ENCODE measurements around the gene UGGT2. TPM values are rescaled to one million over a fixed set of nuclear protein-coding genes. Genes with fewer than 3 reads are reported as not detected.

The UGGT2 gene
- total RNA-seq, 1 donor from 2014 or later, result 33.4 TPM

GRCh38 chr13:95970878-95971277 lies 82.3 kb downstream of the UGGT2 start:
- H3K27ac ChIP-seq, result no peak overlapping the region
- intact Hi-C loops (cut with DNase I), result no loop called here
- no peaks in the 10 kb centered on the region for H3K4me1 ChIP-seq
- DNase-seq (ENCODE audit: extremely low spot score in 2 of 2), result no peak
- H3K4me3 ChIP-seq, result no peak overlapping the region
- H3K9me3 ChIP-seq, result no peaks in the 10 kb centered on the region
- peaks cover 0 to 12% of the 10 kb centered on the region in 2 donors for H3K36me3 ChIP-seq
- H3K27me3 ChIP-seq, result no peaks in the 10 kb centered on the region
- no peak for TF ChIP-seq POLR2AphosphoS5 (IDR thresholded peaks at IDR 0.05; ENCODE audit: insufficient read depth in 1 of 2, low read depth in 1 of 2)
- no peak for TF ChIP-seq CTCF (IDR thresholded peaks at IDR 0.05)
- TF ChIP-seq POLR2A (IDR thresholded peaks at IDR 0.05), result no peak

- DNase-seq (ENCODE audit: extremely low spot score in 2 of 2), result no peak
- intact Hi-C loops (cut with DNase I), result no loop called here
- H3K36me3 ChIP-seq, result peaks cover 0 to 12% of the 10 kb centered on the region in 2 donors
- TF ChIP-seq POLR2AphosphoS5 (IDR thresholded peaks at IDR 0.05; ENCODE audit: insufficient read depth in 1 of 2, low read depth in 1 of 2) (no peak), CTCF (IDR thresholded peaks at IDR 0.05) (no peak), POLR2A (IDR thresholded peaks at IDR 0.05) (no peak)
- no peak overlapping the region for H3K27ac ChIP-seq
- H3K4me1 ChIP-seq, result no peaks in the 10 kb centered on the region
- H3K27me3 ChIP-seq, result no peaks in the 10 kb centered on the region
- H3K4me3 ChIP-seq, result no peak overlapping the region
- no peaks in the 10 kb centered on the region for H3K9me3 ChIP-seq
These were observed 84.3 kb downstream of the UGGT2 start for GRCh38 chr13:95968906-95969305.

GRCh38 chr13:95957331-95957730 lies 95.9 kb downstream of the UGGT2 start:
- intact Hi-C loops (cut with DNase I), result no loop called here
- H3K4me3 ChIP-seq, result no peak overlapping the region
- H3K27ac ChIP-seq, result no peak overlapping the region
- no peaks in the 10 kb centered on the region for H3K4me1 ChIP-seq
- H3K9me3 ChIP-seq, result no peaks in the 10 kb centered on the region
- TF ChIP-seq CTCF (IDR thresholded peaks at IDR 0.05), result no peak
- TF ChIP-seq POLR2AphosphoS5 (IDR thresholded peaks at IDR 0.05; ENCODE audit: insufficient read depth in 1 of 2, low read depth in 1 of 2), result no peak
- TF ChIP-seq POLR2A (IDR thresholded peaks at IDR 0.05), result no peak
- H3K36me3 ChIP-seq, result peaks cover 0 to 7% of the 10 kb centered on the region in 2 donors
- no peaks in the 10 kb centered on the region for H3K27me3 ChIP-seq
- DNase-seq (ENCODE audit: extremely low spot score in 2 of 2), result no peak

- no peak for DNase-seq (ENCODE audit: extremely low spot score in 2 of 2)
- TF ChIP-seq CTCF (IDR thresholded peaks at IDR 0.05) (no peak), POLR2A (IDR thresholded peaks at IDR 0.05) (no peak), POLR2AphosphoS5 (IDR thresholded peaks at IDR 0.05; ENCODE audit: insufficient read depth in 1 of 2, low read depth in 1 of 2) (no peak)
- Histone ChIP-seq H3K9me3 (no peaks in the 10 kb centered on the region), H3K27ac (no peak overlapping the region), H3K27me3 (no peaks in the 10 kb centered on the region), H3K4me1 (no peaks in the 10 kb centered on the region), H3K4me3 (no peak overlapping the region), H3K36me3 (peaks cover 0 to 7% of the 10 kb centered on the region in 2 donors)
- intact Hi-C loops (cut with DNase I), result no loop called here
These were observed 96.5 kb downstream of the UGGT2 start for GRCh38 chr13:95956589-95957148.

GRCh38 chr13:95955719-95956118 lies 97.5 kb downstream of the UGGT2 start:
- DNase-seq (ENCODE audit: extremely low spot score in 2 of 2), result no peak
- Histone ChIP-seq H3K9me3 (no peaks in the 10 kb centered on the region), H3K27me3 (no peaks in the 10 kb centered on the region), H3K36me3 (peaks cover 0 to 7% of the 10 kb centered on the region in 2 donors), H3K4me3 (no peak overlapping the region), H3K4me1 (no peaks in the 10 kb centered on the region), H3K27ac (no peak overlapping the region)
- intact Hi-C loops (cut with DNase I), result no loop called here
- TF ChIP-seq POLR2A (IDR thresholded peaks at IDR 0.05) (no peak), POLR2AphosphoS5 (IDR thresholded peaks at IDR 0.05; ENCODE audit: insufficient read depth in 1 of 2, low read depth in 1 of 2) (no peak), CTCF (IDR thresholded peaks at IDR 0.05) (no peak)
